ENCODE data around the gene CES4A. TPM values are rescaled to one million over a fixed set of nuclear protein-coding genes. Genes with fewer than 3 reads are reported as not detected.

Gene CES4A
- total and polyA plus RNA-seq, 2 donors (not counting 1 experiment from before 2014, with no cell fraction given): 1.3 to 2.1 TPM

- H3K36me3 ChIP-seq (ENCODE audit: control insufficient read depth, insufficient read depth, low read length): no peaks in the 10 kb centered on the region
- no peak for DNase-seq (ENCODE audit: low read depth in 2 of 2)
- H3K4me3 ChIP-seq (replicated peaks in 1 of 4; ENCODE audit: control extremely low read depth in 1 of 4, insufficient read depth in 1 of 4, low read depth in 3 of 4, low read length in 4 of 4): no peak overlapping the region
- H3K4me2 ChIP-seq (ENCODE audit: extremely low read depth, insufficient read depth, low read length): no peak overlapping the region
- H3K4me1 ChIP-seq (ENCODE audit: control insufficient read depth, extremely low read depth, insufficient read depth, low read length): no peaks in the 10 kb centered on the region
- no peak overlapping the region for H2AFZ ChIP-seq (ENCODE audit: low read length)
- TF ChIP-seq EZH2 (IDR thresholded peaks at IDR 0.05; ENCODE audit: low read length, missing control alignments) (no peak), CTCF (conservative IDR thresholded peaks at IDR 0.05 in 1 of 2, IDR thresholded peaks at IDR 0.05 in 1 of 2; ENCODE audit: low read depth in 1 of 2, low read length in 2 of 2) (no peak)
- no peak overlapping the region for H3K9ac ChIP-seq (ENCODE audit: insufficient read depth, low read length)
- no peaks in the 10 kb centered on the region for H3K9me3 ChIP-seq (ENCODE audit: control insufficient read depth, insufficient read depth, low read depth, low read length)
- H3K27me3 ChIP-seq (ENCODE audit: control insufficient read depth, insufficient read depth, low read length): no peaks in the 10 kb centered on the region
- no peaks in the 10 kb centered on the region for H4K20me1 ChIP-seq (ENCODE audit: control insufficient read depth, extremely low read depth, insufficient read depth, low read length)
- no peak overlapping the region for H3K27ac ChIP-seq (ENCODE audit: insufficient read depth, low read length)
- no peaks in the 10 kb centered on the region for H3K79me2 ChIP-seq (ENCODE audit: control insufficient read depth, insufficient read depth, low read length)
Observed at GRCh38 chr16:66983033-66983432, 5.4 kb upstream of the CES4A start.

GRCh38 chr16:66984892-66985311 lies 3.5 kb upstream of the CES4A start:
- Histone ChIP-seq H3K36me3 (ENCODE audit: control insufficient read depth, insufficient read depth, low read length) (no peaks in the 10 kb centered on the region), H3K4me2 (ENCODE audit: extremely low read depth, insufficient read depth, low read length) (no peak overlapping the region), H2AFZ (ENCODE audit: low read length) (no peak overlapping the region), H3K9me3 (ENCODE audit: control insufficient read depth, insufficient read depth, low read depth, low read length) (no peaks in the 10 kb centered on the region), H3K27ac (ENCODE audit: insufficient read depth, low read length) (no peak overlapping the region), H3K4me1 (ENCODE audit: control insufficient read depth, extremely low read depth, insufficient read depth, low read length) (no peaks in the 10 kb centered on the region), H3K9ac (ENCODE audit: insufficient read depth, low read length) (no peak overlapping the region), H3K27me3 (ENCODE audit: control insufficient read depth, insufficient read depth, low read length) (no peaks in the 10 kb centered on the region), H3K4me3 (replicated peaks in 1 of 4; ENCODE audit: control extremely low read depth in 1 of 4, insufficient read depth in 1 of 4, low read depth in 3 of 4, low read length in 4 of 4) (no peak overlapping the region), H4K20me1 (ENCODE audit: control insufficient read depth, extremely low read depth, insufficient read depth, low read length) (no peaks in the 10 kb centered on the region), H3K79me2 (ENCODE audit: control insufficient read depth, insufficient read depth, low read length) (no peaks in the 10 kb centered on the region)
- no peak for TF ChIP-seq CTCF (conservative IDR thresholded peaks at IDR 0.05 in 1 of 2, IDR thresholded peaks at IDR 0.05 in 1 of 2; ENCODE audit: low read depth in 1 of 2, low read length in 2 of 2)
- TF ChIP-seq EZH2 (IDR thresholded peaks at IDR 0.05; ENCODE audit: low read length, missing control alignments): no peak
- DNase-seq (ENCODE audit: low read depth in 2 of 2): no peak

GRCh38 chr16:66986559-66986958 lies 1.8 kb upstream of the CES4A start:
- H3K36me3 ChIP-seq (ENCODE audit: control insufficient read depth, insufficient read depth, low read length): no peaks in the 10 kb centered on the region
- no peak overlapping the region for H3K4me2 ChIP-seq (ENCODE audit: extremely low read depth, insufficient read depth, low read length)
- H3K9me3 ChIP-seq (ENCODE audit: control insufficient read depth, insufficient read depth, low read depth, low read length): no peaks in the 10 kb centered on the region
- H3K4me3 ChIP-seq (replicated peaks in 1 of 4; ENCODE audit: control extremely low read depth in 1 of 4, insufficient read depth in 1 of 4, low read depth in 3 of 4, low read length in 4 of 4): no peak overlapping the region
- no peaks in the 10 kb centered on the region for H3K27me3 ChIP-seq (ENCODE audit: control insufficient read depth, insufficient read depth, low read length)
- DNase-seq (ENCODE audit: low read depth in 2 of 2): no peak
- H3K79me2 ChIP-seq (ENCODE audit: control insufficient read depth, insufficient read depth, low read length): no peaks in the 10 kb centered on the region
- no peak overlapping the region for H2AFZ ChIP-seq (ENCODE audit: low read length)
- no peak overlapping the region for H3K27ac ChIP-seq (ENCODE audit: insufficient read depth, low read length)
- H3K9ac ChIP-seq (ENCODE audit: insufficient read depth, low read length): no peak overlapping the region
- no peaks in the 10 kb centered on the region for H4K20me1 ChIP-seq (ENCODE audit: control insufficient read depth, extremely low read depth, insufficient read depth, low read length)
- TF ChIP-seq EZH2 (IDR thresholded peaks at IDR 0.05; ENCODE audit: low read length, missing control alignments) (no peak), CTCF (conservative IDR thresholded peaks at IDR 0.05 in 1 of 2, IDR thresholded peaks at IDR 0.05 in 1 of 2; ENCODE audit: low read depth in 1 of 2, low read length in 2 of 2) (no peak)
- no peaks in the 10 kb centered on the region for H3K4me1 ChIP-seq (ENCODE audit: control insufficient read depth, extremely low read depth, insufficient read depth, low read length)

All from fibroblast of lung (primary cell).